Panc1 (cell line): ENCODE results near the gene LRRN4CL. TPM values are rescaled to one million over a fixed set of nuclear protein-coding genes. Genes with fewer than 3 reads are reported as not detected.

Source experiments
- ATAC-seq: fragments of 200-7000 bp; cut with Tn5 transposase; 2 replicates; pipeline ENCODE4 v1.9.1; 2020; ENCODE audit warnings: mild to moderate bottlenecking, moderate library complexity
- BruUV-seq: library from RNA; stranded (reverse); fragments of 400-500 nt; replicated peaks from 2 replicates; lab custom pipeline; 2021; lab: Mats Ljungman, UMichigan
- CTCF ChIA-PET: fragments of 300-600 bp; sonication (Branson Sonifier 250); formaldehyde crosslinking; loops from one replicate; lab custom pipeline; 2022; ENCODE audit warnings: antibody characterized with exemption; lab: Charles Lee
- POLR2A ChIA-PET: fragments of 300-600 bp; sonication (Branson Sonifier 250); formaldehyde crosslinking; loops from one replicate; lab custom pipeline; 2022; ENCODE audit warnings: antibody characterized with exemption; lab: Charles Lee
- DNase-seq: peaks from one replicate; pipeline ENCODE4 v3.0.0-alpha.2; 2010; ENCODE audit warnings: low read depth, low spot score
- H3K27ac ChIP-seq: 2 replicates; pipeline ENCODE4 v1.5.1; 2011; ENCODE audit warnings: mild to moderate bottlenecking, low read length, inconsistent platforms
- H3K27me3 ChIP-seq: fragments of 200-500 bp; sonication (Bioruptor generic); 2 replicates; pipeline ENCODE4 v1.6.0; 2014; ENCODE audit warnings: low read length, inconsistent platforms; ENCODE audit not compliant: control insufficient read depth, insufficient read depth
- H3K36me3 ChIP-seq: fragments of 200-500 bp; sonication (Bioruptor generic); 2 replicates; pipeline ENCODE4 v1.5.1; 2014; ENCODE audit warnings: inconsistent platforms, mild to moderate bottlenecking, low read length, moderate library complexity; ENCODE audit not compliant: control insufficient read depth, insufficient read depth
- H3K4me1 ChIP-seq: 2 replicates; pipeline ENCODE4 v1.5.1; 2011; ENCODE audit warnings: inconsistent platforms, mild to moderate bottlenecking, low read length, moderate library complexity; ENCODE audit not compliant: control insufficient read depth, insufficient read depth
- H3K4me3 ChIP-seq, 2 experiments: 2 replicates each; pipeline ENCODE4 v1.5.1; 2011 to 2012; ENCODE audit warnings: low read depth in 2 of 2, low read length in 2 of 2, mild to moderate bottlenecking in 2 of 2, inconsistent platforms in 1 of 2, moderate library complexity in 1 of 2
- H3K9me3 ChIP-seq: fragments of 200-500 bp; sonication (Bioruptor generic); 2 replicates; pipeline ENCODE4 v1.5.1; 2014; ENCODE audit warnings: low read depth, mild to moderate bottlenecking, inconsistent platforms, low read length, moderate library complexity; ENCODE audit not compliant: control insufficient read depth, insufficient read depth
- CTCF ChIP-seq: fragments of 450-650 bp; IDR thresholded peaks from 2 replicates; pipeline ENCODE4 v1.5.1; 2017; ENCODE audit warnings: mild to moderate bottlenecking
- POLR2AphosphoS5 ChIP-seq: IDR thresholded peaks from 2 replicates; pipeline ENCODE4 v1.6.1; 2012; ENCODE audit warnings: mild to moderate bottlenecking, low read depth, low read length, moderate library complexity
- REST ChIP-seq, 2 experiments: IDR thresholded peaks; 2 replicates each; pipeline ENCODE4 v1.6.1; 2011 to 2012; ENCODE audit warnings: low read depth in 2 of 2, control low read depth in 1 of 2, low read length in 1 of 2, mild to moderate bottlenecking in 1 of 2, moderate library complexity in 1 of 2; ENCODE audit not compliant: insufficient read depth in 1 of 2
- SIN3A ChIP-seq: IDR thresholded peaks from 2 replicates; pipeline ENCODE4 v1.6.1; 2012; ENCODE audit warnings: low read depth, mild to moderate bottlenecking, low read length, moderate library complexity, borderline replicate concordance; ENCODE audit not compliant: insufficient read depth
- TCF7L2 ChIP-seq: IDR thresholded peaks from 2 replicates; pipeline ENCODE4 v1.6.1; 2011; ENCODE audit warnings: mild to moderate bottlenecking, low read depth, low read length, inconsistent platforms
- in situ Hi-C: cut with HindIII; loops from 2 replicates; pipeline ENCODE4 v1.10.0; 2016; ENCODE audit warnings: low sequenced_read_pairs, low pct_unique_long_range_greater_than_20kb
- intact Hi-C: fragments of 100-400 bp; cut with micrococcal nuclease; formaldehyde crosslinking; loops from one replicate; pipeline ENCODE4 v1.10.0; 2022; ENCODE audit not compliant: unreplicated experiment
- total RNA-seq: library from RNA; stranded (reverse); gene quantifications from one replicate; pipeline ENCODE4 v1.2.1, GENCODE V29; 2021; ENCODE audit not compliant: unreplicated experiment

The LRRN4CL gene
- total RNA-seq, 1 experiment from 2014 or later = 0.13 TPM

- peak; percentile 88 for DNase-seq
- ATAC-seq = peak; percentile 80
- Histone ChIP-seq H3K36me3 (peaks cover 23% of the 10 kb centered on the region), H3K4me1 (peaks cover 9% of the 10 kb centered on the region), H3K27ac (peak overlapping the region; percentile 99), H3K9me3 (no peaks in the 10 kb centered on the region), H3K27me3 (no peaks in the 10 kb centered on the region), H3K4me3 (peak overlapping the region; percentile 68 to 100)
- TF ChIP-seq SIN3A = no peak
- no peak for TF ChIP-seq TCF7L2
- TF ChIP-seq POLR2AphosphoS5 = no peak
- no peak for TF ChIP-seq CTCF
- TF ChIP-seq REST (IDR thresholded peaks at IDR 0.05; ENCODE audit: insufficient read depth in 1 of 2, low read depth in 2 of 2, low read length in 1 of 2) = no peak
- in situ Hi-C loops (no loop called here), intact Hi-C loops (no loop called here)
- CTCF ChIA-PET = interaction anchor here (0.6 to 0.9 kb wide), 3 partner anchors 43 to 140 kb away, joined by 4 to 6 read pairs (median 4); partner anchors contain the start of gene TAF6L
- no TSS peak for BruUV-seq
- POLR2A ChIA-PET = interaction anchor here (0.6 to 2.4 kb wide), 4 partner anchors 16 to 63 kb away, joined by 4 to 7 read pairs (median 6); partner anchors contain the start of genes C11orf98, CSKMT, TAF6L and ZBTB3
Observed at GRCh38 chr11:62727872-62728170, 38.5 kb upstream of the LRRN4CL start.

DNA sequence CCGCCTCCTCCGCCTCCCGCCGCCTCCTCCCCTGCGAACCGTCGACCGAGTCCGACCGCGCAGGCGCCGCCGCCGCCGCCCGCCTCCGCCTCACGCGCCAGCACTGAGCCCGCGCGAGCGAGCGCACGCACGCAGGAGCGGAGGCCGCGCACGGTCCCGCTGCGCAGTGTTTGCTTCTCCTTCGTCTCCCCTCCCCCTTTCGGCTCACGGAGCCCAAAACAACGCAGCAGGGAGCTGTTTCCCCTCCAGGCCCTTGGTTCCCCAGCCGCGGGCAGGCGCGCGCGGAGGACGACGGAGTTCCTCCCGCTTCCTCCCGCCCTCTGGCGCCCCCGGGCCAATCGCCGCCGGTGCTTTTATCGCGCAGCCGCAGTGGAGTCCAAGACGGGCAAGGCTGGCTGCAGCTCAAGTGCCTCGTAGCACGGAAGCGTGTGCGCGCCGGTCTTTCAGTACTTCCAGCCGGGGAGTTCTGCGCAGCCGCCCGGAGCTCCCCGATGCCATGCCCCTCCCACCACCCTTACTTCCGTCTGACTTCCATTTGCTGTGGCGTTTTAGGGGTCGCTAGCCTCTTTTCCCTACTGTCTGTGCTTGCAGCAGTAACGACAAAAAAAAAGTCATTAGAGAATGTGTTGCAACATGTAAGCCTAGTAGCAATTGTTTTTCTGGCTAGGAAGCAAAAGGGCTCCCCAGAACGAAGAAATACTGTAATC, 38.0 kb upstream of the LRRN4CL start, which contains the start of gene HNRNPUL2:
Gene HNRNPUL2 (minus strand): TSS at position 293 of the 707 bp plus-strand sequence. CDS start 301 bp downstream, outside the sequence.
- CTCF ChIA-PET = interaction anchor here (0.6 to 0.9 kb wide), 4 partner anchors 30 to 139 kb away, joined by 3 to 6 read pairs (median 4); partner anchors contain the start of gene TAF6L
- Histone ChIP-seq H3K36me3 (peaks cover 28% of the 10 kb centered on the region), H3K27ac (peak within 1 kb of the TSS; percentile 99), H3K9me3 (no peaks in the 10 kb centered on the region), H3K27me3 (no peaks in the 10 kb centered on the region), H3K4me1 (peaks cover 9% of the 10 kb centered on the region), H3K4me3 (peak within 1 kb of the TSS; percentile 68 to 100)
- DNase-seq (peak; percentile 87), ATAC-seq (peak; percentile 91)
- TF ChIP-seq CTCF (no peak), SIN3A (peak; percentile 89; the same call in 1 of the 2 replicates), REST (IDR thresholded peaks at IDR 0.05; ENCODE audit: insufficient read depth in 1 of 2, low read depth in 2 of 2, low read length in 1 of 2) (no peak), TCF7L2 (peak; percentile 71), POLR2AphosphoS5 (peak; percentile 89)
- in situ Hi-C loops (no loop called here), intact Hi-C loops (no loop called here)
- no TSS peak for BruUV-seq
- POLR2A ChIA-PET = interaction anchor here (0.6 to 2.4 kb wide), 5 partner anchors 16 to 114 kb away, joined by 3 to 7 read pairs (median 6); partner anchors contain the start of genes C11orf98, CSKMT, TAF6L and ZBTB3
